ENCODE results near the gene TENM3.

Gene TENM3

GRCh38 chr4:182698212-182698611 lies 455.0 kb downstream of the TENM3 start:
- no peak for TF ChIP-seq CTCF (IDR thresholded peaks at IDR 0.05; ENCODE audit: low read depth, low read length, poor library complexity, severe bottlenecking)
- TF ChIP-seq EZH2phosphoT487 (IDR thresholded peaks at IDR 0.05; ENCODE audit: borderline replicate concordance, low read length) = no peak
- Histone ChIP-seq H3K4me3 (ENCODE audit: low read length) (no peak overlapping the region), H3K27ac (ENCODE audit: low read depth, low read length) (no peak overlapping the region), H3K79me2 (ENCODE audit: control insufficient read depth, low read length) (no peaks in the 10 kb centered on the region), H4K20me1 (ENCODE audit: control insufficient read depth, insufficient read depth, low read depth, low read length) (no peaks in the 10 kb centered on the region), H3K36me3 (ENCODE audit: control insufficient read depth, low read length) (no peaks in the 10 kb centered on the region), H3K9me2 (replicated peaks; ENCODE audit: control insufficient read depth, low read length) (no peaks in the 10 kb centered on the region), H3K9me3 (ENCODE audit: control insufficient read depth, insufficient read depth, low read length) (no peaks in the 10 kb centered on the region), H3K4me2 (ENCODE audit: low read length) (no peak overlapping the region), H3F3A (ENCODE audit: control insufficient read depth, insufficient read depth) (no peaks in the 10 kb centered on the region), H3K27me3 (ENCODE audit: control insufficient read depth, low read length) (no peaks in the 10 kb centered on the region), H3K4me1 (ENCODE audit: control insufficient read depth, low read length) (no peaks in the 10 kb centered on the region)

GRCh38 chr4:182699201-182699600 lies 456.0 kb downstream of the TENM3 start:
- no peak overlapping the region for H3K4me3 ChIP-seq (ENCODE audit: low read length)
- no peaks in the 10 kb centered on the region for H3K9me2 ChIP-seq (replicated peaks; ENCODE audit: control insufficient read depth, low read length)
- no peaks in the 10 kb centered on the region for H3K79me2 ChIP-seq (ENCODE audit: control insufficient read depth, low read length)
- H3K36me3 ChIP-seq (ENCODE audit: control insufficient read depth, low read length) = no peaks in the 10 kb centered on the region
- H4K20me1 ChIP-seq (ENCODE audit: control insufficient read depth, insufficient read depth, low read depth, low read length) = no peaks in the 10 kb centered on the region
- no peak overlapping the region for H3K4me2 ChIP-seq (ENCODE audit: low read length)
- H3K27me3 ChIP-seq (ENCODE audit: control insufficient read depth, low read length) = no peaks in the 10 kb centered on the region
- TF ChIP-seq EZH2phosphoT487 (IDR thresholded peaks at IDR 0.05; ENCODE audit: borderline replicate concordance, low read length) (no peak), CTCF (IDR thresholded peaks at IDR 0.05; ENCODE audit: low read depth, low read length, poor library complexity, severe bottlenecking) (no peak)
- H3K4me1 ChIP-seq (ENCODE audit: control insufficient read depth, low read length) = no peaks in the 10 kb centered on the region
- H3K9me3 ChIP-seq (ENCODE audit: control insufficient read depth, insufficient read depth, low read length) = no peaks in the 10 kb centered on the region
- no peak overlapping the region for H3K27ac ChIP-seq (ENCODE audit: low read depth, low read length)
- H3F3A ChIP-seq (ENCODE audit: control insufficient read depth, insufficient read depth) = no peaks in the 10 kb centered on the region

GRCh38 chr4:182699795-182700194 lies 456.6 kb downstream of the TENM3 start:
- H3K36me3 ChIP-seq (ENCODE audit: control insufficient read depth, low read length) = no peaks in the 10 kb centered on the region
- no peak overlapping the region for H3K4me2 ChIP-seq (ENCODE audit: low read length)
- H3K4me1 ChIP-seq (ENCODE audit: control insufficient read depth, low read length) = no peaks in the 10 kb centered on the region
- H3K9me3 ChIP-seq (ENCODE audit: control insufficient read depth, insufficient read depth, low read length) = no peaks in the 10 kb centered on the region
- no peaks in the 10 kb centered on the region for H3K27me3 ChIP-seq (ENCODE audit: control insufficient read depth, low read length)
- H3K27ac ChIP-seq (ENCODE audit: low read depth, low read length) = no peak overlapping the region
- H3F3A ChIP-seq (ENCODE audit: control insufficient read depth, insufficient read depth) = no peaks in the 10 kb centered on the region
- no peaks in the 10 kb centered on the region for H3K79me2 ChIP-seq (ENCODE audit: control insufficient read depth, low read length)
- H3K4me3 ChIP-seq (ENCODE audit: low read length) = no peak overlapping the region
- TF ChIP-seq CTCF (IDR thresholded peaks at IDR 0.05; ENCODE audit: low read depth, low read length, poor library complexity, severe bottlenecking) = no peak
- no peak for TF ChIP-seq EZH2phosphoT487 (IDR thresholded peaks at IDR 0.05; ENCODE audit: borderline replicate concordance, low read length)
- H4K20me1 ChIP-seq (ENCODE audit: control insufficient read depth, insufficient read depth, low read depth, low read length) = no peaks in the 10 kb centered on the region
- no peaks in the 10 kb centered on the region for H3K9me2 ChIP-seq (replicated peaks; ENCODE audit: control insufficient read depth, low read length)
